HCT116 (cell line): ENCODE measurements around the gene RHBDF1.

ENCODE experiments used
- CEBPB ChIP-seq: IDR thresholded peaks from 2 replicates; pipeline ENCODE4 v1.6.1; 2012; ENCODE audit warnings: low read depth
- CTCF ChIP-seq, 3 experiments: fragments of 200-600 bp in 1 of 3; sonication (generic) in 1 of 3; IDR thresholded peaks in 2 of 3; conservative IDR thresholded peaks in 1 of 3; 2 replicates each; pipeline ENCODE4 v1.5.1; 2012 to 2017; ENCODE audit warnings: low read depth in 2 of 3, low read length in 2 of 3, antibody characterized with exemption in 1 of 3, borderline replicate concordance in 1 of 3, control low read depth in 1 of 3, mild to moderate bottlenecking in 1 of 3, mixed read lengths in 1 of 3, mixed run types in 1 of 3, moderate library complexity in 1 of 3; ENCODE audit not compliant: insufficient read depth in 1 of 3
- EZH2 ChIP-seq: fragments of 200-600 bp; sonication (generic); IDR thresholded peaks from 2 replicates; pipeline ENCODE4 v1.6.1; 2017; ENCODE audit warnings: antibody characterized with exemption, mixed run types
- FOSL1 ChIP-seq: IDR thresholded peaks from 2 replicates; pipeline ENCODE4 v1.6.1; 2012; ENCODE audit warnings: low read depth
- POLR2A ChIP-seq: IDR thresholded peaks from 2 replicates; pipeline ENCODE4 v1.7.0; 2011; ENCODE audit warnings: borderline replicate concordance; ENCODE audit not compliant: insufficient read depth, insufficient read length; ENCODE audit errors: extremely low read depth
- POLR2AphosphoS5 ChIP-seq: IDR thresholded peaks from 2 replicates; pipeline ENCODE4 v1.6.1; 2011; ENCODE audit warnings: mild to moderate bottlenecking, low read depth, low read length, moderate library complexity
- RAD21 ChIP-seq: IDR thresholded peaks from 2 replicates; pipeline ENCODE4 v1.6.1; 2012; ENCODE audit warnings: low read depth, mild to moderate bottlenecking
- SIN3A ChIP-seq: IDR thresholded peaks from 2 replicates; pipeline ENCODE4 v1.6.1; 2012; ENCODE audit warnings: low read depth

DNA sequence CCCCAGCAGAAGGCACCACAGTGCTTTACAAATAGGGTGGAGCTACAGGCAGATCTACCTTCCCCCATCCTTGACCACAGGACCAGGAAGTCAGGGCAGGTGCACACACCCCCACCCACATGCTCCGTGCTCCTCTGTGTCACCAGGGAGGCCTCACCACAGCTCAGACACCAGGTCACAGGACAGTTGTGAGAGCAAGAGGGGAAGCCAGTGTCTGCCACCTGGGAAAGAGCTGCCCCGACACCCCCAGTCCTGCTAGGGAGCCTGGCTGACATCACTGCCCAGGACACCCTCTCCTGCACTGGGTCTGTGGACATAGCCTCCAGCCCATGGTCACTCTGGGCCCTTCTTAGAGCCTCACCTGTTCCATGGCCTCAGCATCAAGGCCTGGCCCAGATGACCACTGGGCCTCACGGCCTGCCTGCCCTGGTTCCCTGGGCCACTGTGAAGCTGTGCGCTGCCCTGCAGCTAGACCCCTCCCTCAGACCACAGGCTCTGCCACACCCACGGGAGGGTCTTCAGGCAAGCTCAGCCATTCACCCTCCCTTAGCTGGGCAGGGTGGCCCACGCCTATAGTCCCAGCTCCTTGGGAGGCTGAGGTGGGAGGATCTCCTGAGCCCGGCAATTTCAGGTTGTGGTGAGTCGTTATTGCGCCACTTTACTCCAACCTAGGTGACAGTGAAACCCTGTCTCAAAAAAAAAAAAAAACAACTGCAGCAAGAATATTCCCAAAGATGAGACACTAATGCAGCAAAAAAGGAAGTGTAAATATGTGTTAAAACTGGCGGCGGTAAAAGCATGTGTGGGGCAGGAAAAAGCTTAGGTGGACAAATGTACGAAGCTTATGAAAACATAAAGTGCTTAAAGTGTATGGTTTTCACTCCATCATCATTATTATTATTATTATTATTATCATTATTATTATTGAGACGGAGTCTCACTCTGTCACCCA lies 33.2 kb downstream of the RHBDF1 start:
- TF ChIP-seq CTCF (IDR thresholded peaks at IDR 0.05 in 2 of 3, conservative IDR thresholded peaks at IDR 0.05 in 1 of 3; ENCODE audit: borderline replicate concordance in 1 of 3, insufficient read depth in 1 of 3, low read depth in 2 of 3, low read length in 2 of 3) = no peak
- TF ChIP-seq EZH2 = no peak
- TF ChIP-seq CEBPB = peak; percentile 50
- no peak for TF ChIP-seq RAD21
- TF ChIP-seq FOSL1 = no peak
- TF ChIP-seq POLR2A = no peak
- TF ChIP-seq POLR2AphosphoS5 = no peak
- no peak for TF ChIP-seq SIN3A
